ENCODE data around the gene AMELX. TPM values are rescaled to one million over a fixed set of nuclear protein-coding genes. Genes with fewer than 3 reads are reported as not detected.
A peak's percentile ranks its signal among the peaks of the same experiment; 100 is the strongest.

The AMELX gene
- total RNA-seq, 2 experiments from 2014 or later = not detected

DNA sequence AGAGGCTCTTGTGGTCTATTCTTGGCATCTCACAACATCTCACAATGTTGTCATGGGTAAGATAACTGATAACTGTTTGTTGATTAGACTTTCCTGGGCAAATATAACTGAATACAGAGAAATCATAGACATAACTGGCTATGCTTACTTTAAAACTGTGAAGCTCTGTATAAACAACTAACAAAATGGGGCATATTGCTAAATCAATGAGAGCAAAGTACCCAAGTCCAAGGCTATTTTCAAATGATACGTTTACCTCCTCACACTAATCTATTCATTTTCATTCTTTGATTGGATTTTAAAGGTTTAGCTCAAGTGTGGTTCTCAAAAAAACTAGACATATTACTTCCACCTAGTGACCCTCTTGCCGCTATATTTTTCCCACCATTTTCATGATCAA lies 38.6 kb downstream of the AMELX start:
- Mint-ChIP-seq H3K36me3 (ENCODE audit: low read depth) (no peaks in the 10 kb centered on the region), H3K27me3 (no peaks in the 10 kb centered on the region), H3K27ac (no peak overlapping the region), H3K4me1 (ENCODE audit: low read depth) (no peaks in the 10 kb centered on the region), H3K4me3 (no peak overlapping the region), H3K9me3 (no peaks in the 10 kb centered on the region)
- intact Hi-C loops (cut with micrococcal nuclease) = no loop called here
- DNase-seq (no peak), ATAC-seq (no peak)
- CTCF ChIA-PET = no interaction called here
- POLR2A ChIA-PET = no interaction called here
- TF ChIP-seq, protein P1, sequence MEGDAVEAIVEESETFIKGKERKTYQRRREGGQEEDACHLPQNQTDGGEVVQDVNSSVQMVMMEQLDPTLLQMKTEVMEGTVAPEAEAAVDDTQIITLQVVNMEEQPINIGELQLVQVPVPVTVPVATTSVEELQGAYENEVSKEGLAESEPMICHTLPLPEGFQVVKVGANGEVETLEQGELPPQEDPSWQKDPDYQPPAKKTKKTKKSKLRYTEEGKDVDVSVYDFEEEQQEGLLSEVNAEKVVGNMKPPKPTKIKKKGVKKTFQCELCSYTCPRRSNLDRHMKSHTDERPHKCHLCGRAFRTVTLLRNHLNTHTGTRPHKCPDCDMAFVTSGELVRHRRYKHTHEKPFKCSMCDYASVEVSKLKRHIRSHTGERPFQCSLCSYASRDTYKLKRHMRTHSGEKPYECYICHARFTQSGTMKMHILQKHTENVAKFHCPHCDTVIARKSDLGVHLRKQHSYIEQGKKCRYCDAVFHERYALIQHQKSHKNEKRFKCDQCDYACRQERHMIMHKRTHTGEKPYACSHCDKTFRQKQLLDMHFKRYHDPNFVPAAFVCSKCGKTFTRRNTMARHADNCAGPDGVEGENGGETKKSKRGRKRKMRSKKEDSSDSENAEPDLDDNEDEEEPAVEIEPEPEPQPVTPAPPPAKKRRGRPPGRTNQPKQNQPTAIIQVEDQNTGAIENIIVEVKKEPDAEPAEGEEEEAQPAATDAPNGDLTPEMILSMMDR (IDR thresholded peaks at IDR 0.05) = no peak

- DNase-seq = no peak
- CTCF ChIA-PET = no interaction called here
- Mint-ChIP-seq H3K4me1 (ENCODE audit: low read depth) (no peaks in the 10 kb centered on the region), H3K9me3 (no peaks in the 10 kb centered on the region), H3K4me3 (no peak overlapping the region), H3K36me3 (ENCODE audit: low read depth) (no peaks in the 10 kb centered on the region), H3K27me3 (no peaks in the 10 kb centered on the region), H3K27ac (no peak overlapping the region)
- POLR2A ChIA-PET = no interaction called here
- intact Hi-C loops (cut with micrococcal nuclease) = no loop called here
- TF ChIP-seq, protein P1 (IDR thresholded peaks at IDR 0.05) = no peak
- ATAC-seq = no peak
Measured at GRCh38 chrX:11334165-11334564, 41.0 kb downstream of the AMELX start.

- H3K27ac Mint-ChIP-seq = no peak overlapping the region
- CTCF ChIA-PET = no interaction called here
- peaks cover 5% of the 10 kb centered on the region for H3K27me3 Mint-ChIP-seq
- H3K4me1 Mint-ChIP-seq (ENCODE audit: low read depth) = no peaks in the 10 kb centered on the region
- ATAC-seq = no peak
- H3K9me3 Mint-ChIP-seq = no peaks in the 10 kb centered on the region
- H3K4me3 Mint-ChIP-seq = no peak overlapping the region
- TF ChIP-seq, protein P1 (IDR thresholded peaks at IDR 0.05) = no peak
- POLR2A ChIA-PET = no interaction called here
- no peak for DNase-seq
- H3K36me3 Mint-ChIP-seq (ENCODE audit: low read depth) = no peaks in the 10 kb centered on the region
- intact Hi-C loops (cut with micrococcal nuclease) = no loop called here
Measured at GRCh38 chrX:11336201-11336600, 43.0 kb downstream of the AMELX start.

- Mint-ChIP-seq H3K27me3 (peaks cover 5% of the 10 kb centered on the region), H3K4me1 (ENCODE audit: low read depth) (no peaks in the 10 kb centered on the region), H3K27ac (no peak overlapping the region), H3K9me3 (no peaks in the 10 kb centered on the region), H3K36me3 (ENCODE audit: low read depth) (no peaks in the 10 kb centered on the region), H3K4me3 (no peak overlapping the region)
- ChIA-PET CTCF (no interaction called here), POLR2A (no interaction called here)
- no peak for ATAC-seq
- no peak for DNase-seq
- TF ChIP-seq, protein P1 (IDR thresholded peaks at IDR 0.05) = no peak
- intact Hi-C loops (cut with micrococcal nuclease) = no loop called here
Measured at GRCh38 chrX:11337292-11338009, 44.2 kb downstream of the AMELX start.

- Mint-ChIP-seq H3K27ac (no peak overlapping the region), H3K4me3 (no peak overlapping the region), H3K36me3 (ENCODE audit: low read depth) (no peaks in the 10 kb centered on the region), H3K27me3 (peaks cover 5% of the 10 kb centered on the region), H3K4me1 (ENCODE audit: low read depth) (no peaks in the 10 kb centered on the region), H3K9me3 (no peaks in the 10 kb centered on the region)
- no peak for ATAC-seq
- DNase-seq = peak; percentile 7
- TF ChIP-seq, protein P1 (IDR thresholded peaks at IDR 0.05) = no peak
- CTCF ChIA-PET = no interaction called here
- intact Hi-C loops (cut with micrococcal nuclease) = no loop called here
- POLR2A ChIA-PET = interaction anchor here (0.6 kb wide), 1 partner anchor 119 kb away, joined by 3 read pairs; no protein-coding TSS in a partner anchor
Measured at GRCh38 chrX:11341274-11342201, 48.3 kb downstream of the AMELX start.
